Prostate gland (tissue), 2 donors: ENCODE data around the gene CEBPZOS.

Experiments
- CTCF ChIP-seq, 4 experiments: fragments of 200-600 bp in 2 of 4; fragments of 450-650 bp in 2 of 4; sonication (generic) in 2 of 4; IDR thresholded peaks; 1 replicate in 3 of 4; 2 replicates in 1 of 4; pipeline ENCODE4 v1.5.1; 2016 to 2019; ENCODE audit warnings: antibody characterized with exemption in 4 of 4, mild to moderate bottlenecking in 2 of 4, moderate library complexity in 2 of 4
- POLR2AphosphoS5 ChIP-seq: sonication (generic); formaldehyde crosslinking; IDR thresholded peaks from one replicate; pipeline ENCODE4 v1.6.1; 2017; ENCODE audit warnings: antibody characterized with exemption

- TF ChIP-seq CTCF (IDR thresholded peaks at IDR 0.05) (no peak), POLR2AphosphoS5 (no peak)
These were observed 26.8 kb downstream of the CEBPZOS start for GRCh38 chr2:37223131-37223530.
